ENCODE results near the gene ORAI3.

The ORAI3 gene

DNA sequence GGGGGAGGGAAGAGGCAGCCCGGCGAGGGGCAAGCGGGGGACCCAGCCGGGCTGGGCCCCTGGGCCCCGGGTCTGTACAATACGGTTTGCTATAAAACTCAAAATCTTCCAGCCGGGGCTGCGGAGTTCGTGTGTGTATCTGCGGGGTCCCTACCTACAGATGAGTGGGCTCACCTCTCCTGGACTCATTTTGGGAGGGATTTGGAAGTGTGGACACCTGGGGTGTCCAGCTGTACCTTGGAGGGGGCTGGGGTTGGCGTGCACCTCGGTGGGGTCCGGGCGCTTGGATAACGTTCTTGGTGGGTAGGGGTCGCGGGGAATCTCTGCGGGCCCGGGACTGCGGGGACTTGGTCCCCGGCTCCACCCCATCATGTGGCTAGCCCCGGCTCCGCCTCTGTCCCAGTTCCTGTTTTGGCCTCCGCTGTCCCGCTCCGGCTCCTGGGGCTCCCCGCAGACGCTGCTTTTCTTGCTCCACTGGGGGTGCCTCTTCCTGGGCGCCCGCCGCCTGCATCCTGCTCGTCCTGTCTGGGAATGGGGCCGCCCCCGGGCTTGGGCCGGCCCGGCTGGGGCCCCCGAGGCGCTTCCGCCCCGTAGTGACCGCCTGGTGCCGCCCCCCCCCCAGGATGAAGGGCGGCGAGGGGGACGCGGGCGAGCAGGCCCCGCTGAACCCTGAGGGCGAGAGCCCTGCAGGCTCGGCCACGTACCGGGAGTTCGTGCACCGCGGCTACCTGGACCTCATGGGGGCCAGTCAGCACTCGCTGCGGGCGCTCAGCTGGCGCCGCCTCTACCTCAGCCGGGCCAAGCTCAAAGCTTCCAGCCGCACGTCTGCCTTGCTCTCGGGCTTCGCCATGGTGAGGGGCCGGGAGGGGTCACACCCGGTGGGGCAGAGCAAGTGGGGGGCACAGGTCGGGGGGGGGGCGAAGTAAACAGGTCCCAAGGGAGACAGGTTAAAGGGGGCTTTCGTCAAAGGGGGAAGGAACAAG, at the start of gene ORAI3:
ORAI3 (plus strand) TSS at position 402 of the 983 bp plus-strand sequence; CDS start at position 624, 222 bp downstream.
- DNase-seq = no peak

DNA sequence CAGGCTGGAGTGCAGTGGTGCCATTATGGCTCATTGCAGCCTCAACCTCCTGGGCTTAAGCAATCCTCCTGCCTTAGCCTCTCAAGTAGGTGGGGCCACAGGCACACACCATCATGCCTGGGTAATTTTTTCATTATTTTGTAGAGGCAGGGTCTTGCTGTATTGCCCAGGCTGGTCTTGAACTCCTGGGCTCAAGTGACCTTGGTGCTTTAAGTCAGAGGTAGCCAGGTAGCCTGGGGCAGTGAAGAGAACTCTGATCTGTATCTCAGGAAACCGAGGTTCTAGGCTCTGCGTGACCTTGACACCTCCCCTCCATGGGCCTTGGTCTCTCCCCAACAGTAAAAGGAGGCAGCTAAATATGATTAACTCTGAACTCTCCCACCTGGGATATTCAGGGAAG, 49.1 kb upstream of the ORAI3 start:
- no peak for DNase-seq

DNA sequence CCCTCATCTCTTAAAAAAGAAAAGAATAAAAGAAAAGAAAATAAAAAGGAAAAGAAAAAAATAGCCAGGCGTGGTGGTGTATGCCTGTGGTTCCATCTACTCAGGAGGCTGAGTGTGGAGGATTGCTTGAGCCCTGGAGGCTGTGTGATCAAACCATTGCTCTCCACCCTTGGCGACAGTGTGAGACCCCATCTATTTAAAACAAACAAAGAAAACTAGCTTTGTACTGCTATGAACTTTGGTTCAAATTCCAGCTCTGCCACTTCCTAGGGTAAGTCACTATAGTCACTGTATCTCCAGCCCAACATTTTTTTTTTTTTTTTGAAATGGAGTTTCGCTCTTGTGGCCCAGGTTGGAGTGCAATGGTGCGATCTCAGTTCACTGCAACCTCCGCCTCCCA, 48.3 kb upstream of the ORAI3 start:
- no peak for DNase-seq

DNA sequence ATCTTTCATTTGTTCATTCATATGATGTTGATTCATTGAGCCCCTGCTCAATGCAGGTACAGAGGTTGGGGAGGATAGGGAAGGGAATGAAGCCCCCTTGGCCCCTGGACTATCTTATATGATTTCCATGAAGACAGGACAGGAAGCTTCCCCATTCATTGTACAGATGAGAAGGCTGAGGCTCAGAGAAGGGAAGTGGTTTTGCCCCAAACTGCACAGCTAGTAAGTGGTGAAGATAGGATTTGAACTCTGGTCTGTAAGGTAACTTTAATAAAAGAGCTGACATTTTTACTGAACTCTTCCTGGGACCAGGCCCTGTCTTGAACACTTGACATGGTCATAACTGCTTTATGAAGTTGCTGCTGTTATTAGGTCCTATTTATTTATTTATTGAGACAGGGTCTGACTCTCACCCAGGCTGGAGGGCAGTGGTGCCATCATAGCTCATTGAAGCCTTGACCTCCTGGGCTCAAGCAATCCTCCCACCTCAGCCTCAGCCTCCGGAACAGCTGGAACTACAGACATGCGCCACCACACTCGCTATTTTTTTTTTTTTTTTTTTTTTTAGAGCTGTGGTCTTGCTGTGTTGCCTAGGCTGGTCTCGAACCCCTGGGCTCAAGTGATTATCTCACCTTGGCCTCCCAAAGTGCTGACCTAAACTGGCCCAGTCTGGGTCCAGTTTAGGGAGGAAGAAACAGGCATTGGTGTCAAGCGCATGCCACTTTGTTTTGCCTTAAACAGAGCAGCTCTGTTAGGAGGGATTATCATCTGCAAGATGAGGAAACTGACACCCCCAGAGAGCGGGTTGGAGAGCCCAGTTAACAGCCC, 47.5 kb upstream of the ORAI3 start:
- no peak for DNase-seq

DNA sequence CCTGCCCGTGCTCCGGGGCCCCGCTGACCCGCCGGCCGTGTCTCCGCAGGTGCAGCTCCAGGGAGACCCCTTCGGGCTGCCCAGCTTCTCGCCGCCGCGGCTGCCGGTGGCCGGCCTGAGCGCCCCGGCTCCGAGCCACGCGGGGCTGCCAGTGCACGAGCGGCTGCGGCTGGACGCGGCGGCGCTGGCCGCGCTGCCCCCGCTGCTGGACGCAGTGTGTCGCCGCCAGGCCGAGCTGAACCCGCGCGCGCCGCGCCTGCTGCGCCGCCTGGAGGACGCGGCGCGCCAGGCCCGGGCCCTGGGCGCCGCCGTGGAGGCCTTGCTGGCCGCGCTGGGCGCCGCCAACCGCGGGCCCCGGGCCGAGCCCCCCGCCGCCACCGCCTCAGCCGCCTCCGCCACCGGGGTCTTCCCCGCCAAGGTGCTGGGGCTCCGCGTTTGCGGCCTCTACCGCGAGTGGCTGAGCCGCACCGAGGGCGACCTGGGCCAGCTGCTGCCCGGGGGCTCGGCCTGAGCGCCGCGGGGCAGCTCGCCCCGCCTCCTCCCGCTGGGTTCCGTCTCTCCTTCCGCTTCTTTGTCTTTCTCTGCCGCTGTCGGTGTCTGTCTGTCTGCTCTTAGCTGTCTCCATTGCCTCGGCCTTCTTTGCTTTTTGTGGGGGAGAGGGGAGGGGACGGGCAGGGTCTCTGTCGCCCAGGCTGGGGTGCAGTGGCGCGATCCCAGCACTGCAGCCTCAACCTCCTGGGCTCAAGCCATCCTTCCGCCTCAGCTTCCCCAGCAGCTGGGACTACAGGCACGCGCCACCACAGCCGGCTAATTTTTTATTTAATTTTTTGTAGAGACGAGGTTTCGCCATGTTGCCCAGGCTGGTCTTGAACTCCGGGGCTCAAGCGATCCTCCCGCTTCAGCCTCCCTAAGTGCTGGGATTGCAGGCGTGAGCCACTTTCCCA, 46.6 kb upstream of the ORAI3 start:
- DNase-seq = no peak

DNA sequence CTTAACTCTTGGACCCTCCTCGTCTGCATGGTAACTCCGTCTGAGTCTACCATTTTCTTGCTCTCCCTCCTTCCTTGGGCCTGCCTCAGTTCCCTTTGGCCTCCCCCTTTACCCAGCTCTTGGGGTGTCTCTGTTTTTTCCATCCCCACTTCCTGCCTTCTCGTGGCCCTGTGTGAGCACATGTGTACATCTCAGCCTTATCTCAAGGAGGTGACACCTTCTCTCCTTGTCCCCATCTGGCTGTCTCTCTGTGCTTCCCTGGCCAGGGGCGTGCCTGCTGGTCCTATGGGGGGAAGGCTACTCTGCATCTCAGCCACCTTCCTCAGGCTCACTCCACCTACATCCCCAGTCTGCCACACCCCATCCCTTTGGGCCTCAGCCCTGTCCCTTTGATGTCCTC, 45.9 kb upstream of the ORAI3 start:
- no peak for DNase-seq

DNA sequence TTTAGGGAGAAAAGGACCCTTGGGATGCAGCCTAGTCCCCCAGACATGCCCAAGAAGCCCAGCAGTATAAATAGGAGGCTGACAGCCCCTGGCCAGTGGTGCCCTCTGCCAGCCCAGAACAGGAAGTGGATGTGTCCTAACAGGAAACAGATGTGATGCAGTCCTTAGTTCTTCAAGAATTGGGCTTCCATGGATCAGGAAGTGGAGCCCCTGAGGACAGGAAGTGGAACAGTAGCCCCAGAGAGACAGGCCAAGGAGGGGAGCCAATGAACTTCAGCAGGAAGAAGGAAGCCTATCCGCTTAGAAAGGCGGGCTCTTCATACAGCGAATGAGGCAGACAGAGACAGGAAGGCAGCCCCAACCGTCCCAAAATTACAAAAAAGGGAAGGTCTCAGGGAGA, 45.3 kb upstream of the ORAI3 start:
- DNase-seq = no peak

DNA sequence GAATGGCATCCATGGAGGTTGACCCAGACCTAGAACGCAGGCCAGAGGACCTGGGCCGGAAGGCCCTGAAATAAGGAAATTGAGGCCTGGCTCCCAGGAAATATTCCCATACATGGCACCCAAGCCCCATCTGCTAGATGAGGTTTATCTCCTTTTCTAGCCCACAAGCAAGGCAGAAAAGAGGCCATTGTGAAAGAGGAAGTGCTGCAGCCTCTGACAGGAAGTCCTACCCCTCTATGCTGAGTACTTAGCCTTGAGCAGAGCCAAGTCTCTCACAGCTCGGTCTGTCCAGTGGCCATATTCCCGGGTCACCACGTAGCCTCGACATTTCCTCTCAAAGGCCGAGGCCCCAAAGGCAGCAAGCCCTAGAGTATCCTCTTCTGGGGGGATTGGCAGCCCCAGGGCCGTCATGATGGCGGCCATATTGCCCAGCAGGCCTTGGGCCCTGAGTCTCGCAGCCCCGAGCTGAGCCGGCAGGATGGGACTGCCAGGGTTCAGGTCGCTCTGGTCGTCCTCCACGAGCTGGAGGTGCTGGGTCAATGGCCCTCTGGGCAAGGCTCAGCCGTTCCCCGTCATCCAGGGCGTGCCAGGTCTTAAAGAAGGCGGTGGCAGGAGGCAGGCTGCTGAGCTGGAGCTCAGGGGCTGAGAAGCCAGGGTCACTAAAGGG, 44.6 kb upstream of the ORAI3 start:
- no peak for DNase-seq

DNA sequence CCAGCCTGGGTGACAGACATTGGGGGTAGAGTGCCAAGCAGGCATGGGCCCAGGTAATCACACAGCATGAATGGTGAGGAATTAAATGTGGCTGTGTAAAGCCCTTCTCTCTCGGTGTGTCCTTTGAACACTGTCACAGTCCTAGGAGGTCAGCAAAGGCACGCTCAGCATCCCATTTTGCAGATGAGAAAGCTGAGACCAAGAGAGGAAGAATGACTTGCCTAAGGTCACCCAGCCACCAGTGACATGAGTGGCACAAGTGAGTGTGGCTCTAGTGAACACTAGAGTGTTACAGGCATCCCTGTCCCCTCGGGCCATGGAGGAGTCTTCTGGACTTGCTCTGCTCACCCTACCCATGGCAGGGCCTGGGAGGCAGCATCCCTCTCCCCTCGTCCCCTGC, 41.8 kb upstream of the ORAI3 start:
- no peak for DNase-seq

DNA sequence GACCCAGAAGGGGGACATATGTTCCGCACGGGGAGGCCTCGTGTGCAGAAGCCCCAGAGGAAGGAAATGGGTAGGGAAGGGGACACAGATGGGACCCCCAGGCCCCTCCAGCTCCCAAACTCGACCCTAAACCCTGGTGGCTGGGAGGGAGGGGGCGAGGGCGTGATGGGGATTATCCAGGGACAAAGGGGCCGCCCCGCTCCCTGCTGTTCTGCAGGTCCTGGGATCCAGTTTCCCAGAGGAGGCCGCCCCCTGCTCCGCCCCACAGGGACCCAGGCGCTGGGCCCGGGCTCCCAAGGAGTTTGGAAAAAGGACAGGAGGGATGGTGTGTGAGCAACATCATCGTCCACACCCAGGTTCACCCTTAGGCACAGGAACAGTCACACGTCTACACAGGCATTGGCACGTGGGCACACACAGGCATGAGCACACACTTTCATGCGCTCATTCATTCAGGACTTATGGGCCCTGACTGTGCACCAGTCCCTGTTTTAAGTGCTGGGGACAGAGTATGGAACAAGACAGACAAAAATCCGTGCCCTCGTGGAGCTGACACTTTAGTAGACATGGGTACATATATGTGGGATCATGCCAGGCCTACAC, 38.3 kb upstream of the ORAI3 start:
- DNase-seq = no peak

DNA sequence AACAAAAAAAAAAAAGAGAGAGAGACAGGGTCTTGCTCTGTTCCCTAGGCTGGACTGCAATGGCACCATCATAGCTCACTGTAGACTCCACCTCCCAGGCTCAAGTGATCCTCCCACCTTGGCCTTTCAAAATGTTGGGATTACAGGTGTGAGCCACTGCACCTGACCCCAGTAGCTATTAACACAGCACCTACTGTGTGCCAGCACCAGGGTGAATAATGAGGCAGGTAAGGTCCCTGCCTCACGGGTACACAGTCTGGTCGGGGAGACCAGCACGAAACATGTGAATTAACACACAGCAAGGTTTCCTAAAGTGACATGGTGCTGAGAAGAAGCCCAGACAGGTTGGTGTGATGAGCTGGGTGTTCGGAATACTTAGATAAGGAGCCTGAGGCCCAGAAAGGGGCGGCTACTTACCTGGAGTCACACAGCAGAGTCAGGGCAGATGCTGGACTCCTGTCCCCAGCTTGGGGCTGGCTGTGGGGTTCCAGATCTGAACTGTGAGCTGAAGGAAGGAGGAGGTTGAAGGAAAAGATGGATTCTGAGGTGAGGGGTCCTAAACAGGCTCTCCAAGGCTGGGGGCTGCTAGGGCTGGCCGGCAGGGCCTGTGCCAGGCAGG, 36.0 kb upstream of the ORAI3 start:
- no peak for DNase-seq

DNA sequence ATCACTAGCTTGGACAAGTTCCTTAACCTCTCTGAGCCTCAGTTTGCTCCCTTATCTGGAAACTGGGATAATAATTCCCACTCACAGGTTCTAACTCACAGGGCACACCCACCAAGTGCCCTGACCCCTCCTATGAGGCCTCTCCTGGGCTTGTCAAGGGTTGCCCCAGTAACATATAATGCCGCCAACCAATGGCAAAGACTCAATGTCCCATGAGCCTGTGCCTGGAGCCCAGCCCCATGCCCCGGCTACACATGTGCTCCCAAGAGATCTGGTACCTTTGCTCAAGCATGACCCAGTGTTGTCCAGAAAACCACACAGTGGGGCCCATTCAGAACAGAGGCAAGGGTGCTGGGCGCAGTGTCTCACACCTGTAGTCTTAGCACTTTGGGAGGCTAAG, 34.0 kb upstream of the ORAI3 start:
- DNase-seq = no peak

DNA sequence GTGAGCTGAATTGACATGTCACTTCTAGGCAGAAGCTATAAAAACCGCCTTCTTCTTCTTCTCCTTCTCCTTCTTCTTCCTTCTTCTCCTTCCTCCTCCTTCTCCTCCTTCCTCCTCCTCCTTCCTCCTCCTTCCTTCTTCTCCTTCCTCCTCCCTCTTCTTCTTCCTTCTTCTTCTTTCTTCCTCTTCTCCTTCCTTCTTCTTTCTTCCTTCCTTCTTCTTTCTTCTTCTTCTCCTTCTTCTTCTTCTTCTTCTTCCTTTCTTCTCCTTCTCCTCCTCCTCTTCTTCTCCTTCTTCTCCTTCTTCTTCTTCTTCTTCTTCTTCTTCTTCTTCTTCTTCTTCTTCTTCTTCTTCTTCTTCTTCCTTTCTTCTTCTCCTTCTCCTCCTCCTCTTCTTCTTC, 30.3 kb upstream of the ORAI3 start:
- no peak for DNase-seq

DNA sequence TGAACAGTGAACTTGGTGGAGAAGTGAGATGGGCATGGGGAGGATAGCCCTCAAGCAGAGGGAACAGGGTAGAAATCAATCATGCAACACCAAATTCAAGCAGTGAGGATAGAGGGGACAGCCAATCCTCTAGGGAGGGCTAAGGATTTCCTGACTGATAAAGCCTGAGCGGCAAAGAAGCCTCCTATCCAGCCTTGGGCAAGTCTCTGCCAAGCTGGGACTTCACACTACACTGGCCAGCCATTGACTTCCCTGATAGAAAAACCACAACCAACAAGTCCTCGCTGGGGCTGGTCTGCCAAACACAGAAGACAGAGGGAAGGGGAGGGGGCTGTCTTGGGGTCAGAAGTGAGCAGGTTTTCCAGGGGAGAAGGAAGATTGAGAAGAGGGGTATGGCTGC, 28.0 kb upstream of the ORAI3 start:
- no peak for DNase-seq

DNA sequence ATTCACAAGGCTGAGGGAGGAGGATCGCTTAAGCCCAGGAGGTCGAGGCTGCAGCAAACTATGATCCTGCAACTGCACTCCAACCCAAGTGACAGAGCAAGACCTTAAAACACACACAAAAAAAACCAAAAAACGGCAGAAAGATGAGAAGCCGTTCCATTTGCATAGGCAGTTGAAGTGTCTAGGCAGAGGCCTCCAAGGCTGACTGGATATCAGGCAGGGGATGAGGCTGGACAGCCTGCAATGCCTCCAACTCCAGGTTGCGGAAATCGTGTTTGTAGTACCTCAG, 27.5 kb upstream of the ORAI3 start:
- no peak for DNase-seq

DNA sequence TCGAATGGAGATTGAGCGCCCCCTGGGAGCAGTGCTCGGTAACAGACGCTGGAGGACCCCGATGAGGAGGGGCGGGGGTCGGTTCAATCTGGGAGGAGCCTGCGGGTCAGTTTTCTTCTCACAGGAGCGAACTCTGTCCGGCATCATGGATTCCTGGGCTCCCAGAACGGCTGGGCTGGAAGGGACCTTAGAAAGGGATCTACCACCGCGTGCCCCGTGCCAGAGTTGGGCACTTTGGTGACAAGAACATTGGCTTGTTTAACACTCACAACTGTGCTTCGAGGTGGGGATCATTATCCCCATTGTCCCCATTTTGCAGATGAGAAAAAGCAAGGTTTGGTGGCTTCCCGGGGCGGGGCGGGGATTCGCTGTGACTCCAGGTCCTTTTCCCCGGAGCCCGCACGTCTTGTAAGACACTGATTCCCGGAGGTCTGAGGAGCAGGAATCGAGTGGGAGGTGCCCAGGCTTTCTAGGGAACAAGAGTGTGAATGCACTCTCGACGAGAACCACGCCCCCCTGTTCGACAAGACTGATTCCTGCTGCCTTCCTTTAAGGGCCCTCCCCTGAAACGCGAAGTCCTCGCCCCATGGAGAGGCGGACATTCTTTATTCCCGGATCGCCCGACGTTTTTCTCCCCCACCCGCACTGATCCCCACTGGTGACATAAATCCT, 27.0 kb upstream of the ORAI3 start:
- DNase-seq = peak; percentile 93

DNA sequence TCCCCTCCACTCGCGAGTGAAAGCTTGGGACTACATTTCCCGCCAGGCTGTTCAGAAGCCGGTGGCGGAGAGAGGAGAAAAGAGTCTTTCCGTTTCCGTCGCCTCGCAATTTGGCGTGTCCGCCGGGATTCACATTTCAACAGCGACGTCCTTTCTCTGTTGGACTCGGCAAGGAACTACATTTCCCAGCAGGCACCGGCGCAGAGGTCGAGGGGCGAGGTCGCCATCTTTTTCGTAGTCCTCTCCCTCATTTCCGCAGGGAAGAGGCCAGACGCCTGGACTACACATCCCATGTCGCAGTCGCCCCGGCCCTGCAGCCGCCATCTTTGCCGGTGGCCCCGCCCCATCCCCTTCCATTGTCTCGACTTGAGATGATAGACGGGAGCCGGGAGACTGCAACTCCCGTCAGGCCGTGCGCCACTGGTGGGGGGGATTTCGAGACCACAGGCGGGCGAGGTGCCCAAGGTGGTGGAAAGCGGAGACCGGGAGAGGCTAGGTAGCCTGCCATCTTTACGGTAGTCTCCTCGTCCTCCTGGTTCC, 26.4 kb upstream of the ORAI3 start:
- peak; percentile 98 for DNase-seq

DNA sequence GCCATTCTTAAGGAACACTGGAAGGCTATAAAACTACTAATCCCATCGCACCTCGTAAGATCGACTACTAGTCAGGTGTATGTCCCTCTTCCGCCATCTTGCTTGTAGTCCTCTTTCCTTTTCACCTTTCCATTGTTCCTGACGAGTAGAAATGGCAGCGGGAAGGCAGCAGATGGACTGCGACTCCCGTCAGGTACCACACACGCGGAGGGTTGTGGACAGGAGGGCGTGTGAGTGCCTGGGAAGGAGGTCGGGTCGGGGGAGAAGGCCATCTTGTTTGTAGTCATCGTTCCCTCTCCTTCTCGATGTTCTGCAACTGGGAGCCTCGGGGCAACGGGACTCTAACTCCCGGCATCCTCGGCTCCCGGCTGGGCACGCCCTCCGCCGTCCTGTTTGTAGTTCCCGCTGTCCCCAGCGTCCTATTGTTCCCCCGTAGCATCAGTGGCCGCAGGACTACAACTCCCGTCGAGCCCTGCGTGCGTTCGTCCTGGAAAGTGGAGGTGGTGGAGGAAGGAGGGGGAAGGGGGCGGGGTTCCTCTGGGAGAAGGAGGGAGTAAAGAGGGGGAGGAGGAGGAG, 25.8 kb upstream of the ORAI3 start:
- DNase-seq = peak; percentile 98

DNA sequence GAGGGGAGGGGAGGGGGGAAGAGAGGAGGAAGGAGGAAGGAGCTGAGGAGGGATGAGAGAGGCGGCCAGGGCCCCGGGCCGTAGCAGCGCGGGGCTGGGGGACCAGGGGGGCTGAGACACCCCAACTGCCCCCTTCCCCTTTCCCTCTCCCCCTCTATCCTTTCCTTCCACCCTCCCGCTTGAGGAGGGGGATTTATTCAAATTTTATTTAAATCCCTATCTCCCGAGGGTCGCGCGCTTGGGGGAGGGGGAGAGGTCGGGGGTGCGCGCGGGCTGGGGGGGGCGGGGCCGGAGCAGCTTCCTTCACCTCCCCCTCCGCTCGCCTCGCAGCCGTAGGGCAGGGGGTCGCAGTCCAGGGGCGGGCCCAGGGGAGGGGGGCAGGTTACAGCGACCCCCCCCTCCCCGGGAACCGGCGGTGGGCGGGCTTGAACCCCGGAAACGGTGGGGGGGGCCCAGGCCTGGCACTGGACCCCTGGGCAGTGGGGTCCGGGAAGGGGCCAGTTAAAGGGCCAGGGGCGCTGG, 25.3 kb upstream of the ORAI3 start, which contains the start of gene FBXL19:
FBXL19 (plus strand) TSS at position 19 of the 522 bp plus-strand sequence. CDS start 2,183 bp downstream, outside the sequence.
- DNase-seq = no peak

All from NCI-H1694 (cell line).